IPS-18a (cell line): ENCODE measurements around the gene SLC8A1.

Experiments used
- H3K27ac ChIP-seq: one replicate; pipeline ENCODE4 v1.5.1; 2013; ENCODE audit warnings: low read length
- H3K27me3 ChIP-seq: one replicate; pipeline ENCODE4 v1.6.1; 2013; ENCODE audit warnings: mild to moderate bottlenecking, low read length; ENCODE audit not compliant: control insufficient read depth, insufficient read depth
- H3K36me3 ChIP-seq: one replicate; pipeline ENCODE4 v1.6.1; 2013; ENCODE audit warnings: low read depth, low read length; ENCODE audit not compliant: control insufficient read depth
- H3K4me1 ChIP-seq: one replicate; pipeline ENCODE4 v1.6.1; 2013; ENCODE audit warnings: low read depth, low read length; ENCODE audit not compliant: control insufficient read depth
- H3K4me3 ChIP-seq: one replicate; pipeline ENCODE4 v1.5.1; 2013; ENCODE audit warnings: low read length
- H3K9ac ChIP-seq: one replicate; pipeline ENCODE4 v1.6.1; 2013; ENCODE audit warnings: mild to moderate bottlenecking, low read length, moderate library complexity
- H3K9me3 ChIP-seq: one replicate; pipeline ENCODE4 v1.6.1; 2013; ENCODE audit warnings: low read depth, low read length; ENCODE audit not compliant: control insufficient read depth

SLC8A1 gene

GRCh38 chr2:40047406-40047805, 404.5 kb downstream of the SLC8A1 start:
- H3K27ac ChIP-seq: no peak overlapping the region
- H3K9me3 ChIP-seq: no peaks in the 10 kb centered on the region
- H3K27me3 ChIP-seq: no peaks in the 10 kb centered on the region
- H3K4me1 ChIP-seq: no peaks in the 10 kb centered on the region
- H3K36me3 ChIP-seq: no peaks in the 10 kb centered on the region
- H3K9ac ChIP-seq: no peak overlapping the region
- no peak overlapping the region for H3K4me3 ChIP-seq
